Mesenchymal stem cell (in vitro differentiated cells and primary cell): ENCODE data around the gene ATP8B1.
"Not testable (repeated sequence)": the region's sequence is repeated elsewhere in the genome, so short reads cannot be mapped to it uniquely, and the experiment has no call there.

Experiments
- DNase-seq: peaks from one replicate; pipeline ENCODE4 v3.0.0-alpha.2; 2013
- H2AFZ ChIP-seq: one replicate; pipeline ENCODE4 v1.6.1; 2013; ENCODE audit warnings: low read depth, mild to moderate bottlenecking, control low read depth, inconsistent platforms, low read length, moderate library complexity
- H2AK5ac ChIP-seq: 2 replicates; pipeline ENCODE4 v1.6.1; 2013; ENCODE audit warnings: low read length, moderate library complexity, mild to moderate bottlenecking, inconsistent platforms; ENCODE audit not compliant: severe bottlenecking
- H2BK120ac ChIP-seq: one replicate; pipeline ENCODE4 v1.6.1; 2013; ENCODE audit warnings: low read depth, mild to moderate bottlenecking, inconsistent platforms, low read length, moderate library complexity
- H2BK12ac ChIP-seq, 2 experiments: one replicate each; pipeline ENCODE4 v1.6.1; 2013; ENCODE audit warnings: inconsistent platforms in 2 of 2, low read length in 2 of 2, mild to moderate bottlenecking in 2 of 2, moderate library complexity in 2 of 2, control low read depth in 1 of 2
- H2BK15ac ChIP-seq: one replicate; pipeline ENCODE4 v1.6.1; 2013; ENCODE audit warnings: mild to moderate bottlenecking, low read depth, inconsistent platforms; ENCODE audit not compliant: poor library complexity, severe bottlenecking
- H2BK5ac ChIP-seq: 2 replicates; pipeline ENCODE4 v1.6.1; 2013; ENCODE audit warnings: low read depth, mild to moderate bottlenecking, low read length, control low read depth, inconsistent platforms; ENCODE audit not compliant: poor library complexity, severe bottlenecking
- H3K14ac ChIP-seq, 2 experiments: one replicate each; pipeline ENCODE4 v1.6.1; 2013; ENCODE audit warnings: inconsistent platforms in 2 of 2, low read length in 2 of 2, control low read depth in 1 of 2, mild to moderate bottlenecking in 1 of 2, moderate library complexity in 1 of 2
- H3K18ac ChIP-seq, 2 experiments: one replicate each; pipeline ENCODE4 v1.6.1; 2013; ENCODE audit warnings: inconsistent platforms in 2 of 2, low read length in 2 of 2, control low read depth in 1 of 2, low read depth in 1 of 2, mild to moderate bottlenecking in 1 of 2
- H3K23ac ChIP-seq, 2 experiments: one replicate each; pipeline ENCODE4 v1.6.1; 2013; ENCODE audit warnings: inconsistent platforms in 2 of 2, low read length in 2 of 2, mild to moderate bottlenecking in 2 of 2, moderate library complexity in 2 of 2, control low read depth in 1 of 2
- H3K27ac ChIP-seq: 2 replicates; pipeline ENCODE4 v1.5.1; 2013; ENCODE audit warnings: mild to moderate bottlenecking, moderate library complexity, low read length, control low read depth, inconsistent platforms; ENCODE audit not compliant: poor library complexity, severe bottlenecking
- H3K27me3 ChIP-seq, 2 experiments: 2 replicates each; pipeline versions ENCODE4 v1.6.1 to v1.7.0; 2013; ENCODE audit warnings: low read length in 2 of 2, mild to moderate bottlenecking in 2 of 2, moderate library complexity in 2 of 2, control low read depth in 1 of 2, inconsistent platforms in 1 of 2; ENCODE audit not compliant: control insufficient read depth in 1 of 2, insufficient read depth in 1 of 2
- H3K36me3 ChIP-seq, 2 experiments: 2 replicates each; pipeline versions ENCODE4 v1.6.1 to v1.7.0; 2013; ENCODE audit warnings: low read length in 2 of 2, control low read depth in 1 of 2, inconsistent platforms in 1 of 2, low read depth in 1 of 2, mild to moderate bottlenecking in 1 of 2; ENCODE audit not compliant: insufficient read depth in 2 of 2, control insufficient read depth in 1 of 2
- H3K4ac ChIP-seq, 2 experiments: one replicate each; pipeline ENCODE4 v1.6.1; 2013; ENCODE audit warnings: inconsistent platforms in 2 of 2, low read length in 2 of 2, mild to moderate bottlenecking in 2 of 2, moderate library complexity in 2 of 2, control low read depth in 1 of 2, low read depth in 1 of 2
- H3K4me1 ChIP-seq: 2 replicates; pipeline ENCODE4 v1.6.1; 2013; ENCODE audit warnings: low read depth, low read length, control low read depth; ENCODE audit not compliant: control insufficient read depth, insufficient read depth
- H3K4me2 ChIP-seq: 2 replicates; pipeline ENCODE4 v1.6.1; 2013; ENCODE audit warnings: low read length, mild to moderate bottlenecking, inconsistent platforms; ENCODE audit not compliant: poor library complexity, severe bottlenecking
- H3K4me3 ChIP-seq, 2 experiments: 2 replicates each; pipeline versions ENCODE4 v1.5.1 to v1.7.0; 2013; ENCODE audit warnings: low read length in 2 of 2, mild to moderate bottlenecking in 2 of 2, control low read depth in 1 of 2, low read depth in 1 of 2; ENCODE audit not compliant: insufficient read depth in 1 of 2
- H3K79me1 ChIP-seq: replicated peaks from 2 replicates; pipeline ENCODE4 v1.6.1; 2013; ENCODE audit warnings: mild to moderate bottlenecking, control low read depth, low read length, inconsistent platforms; ENCODE audit not compliant: poor library complexity, severe bottlenecking
- H3K9ac ChIP-seq: 2 replicates; pipeline ENCODE4 v1.7.0; 2013; ENCODE audit warnings: mild to moderate bottlenecking, low read length, moderate library complexity
- H3K9me3 ChIP-seq: 2 replicates; pipeline ENCODE4 v1.7.0; 2013; ENCODE audit warnings: mild to moderate bottlenecking, low read length; ENCODE audit not compliant: control insufficient read depth
- H4K8ac ChIP-seq: one replicate; pipeline ENCODE4 v1.6.1; 2013; ENCODE audit warnings: inconsistent platforms, mild to moderate bottlenecking, low read length, moderate library complexity
- H4K91ac ChIP-seq: one replicate; pipeline ENCODE4 v1.6.1; 2013; ENCODE audit warnings: mild to moderate bottlenecking, low read length, inconsistent platforms
- WGBS: methylation state at CpG from one replicate; pipeline ENCODE4 v1.1.7; 2013; ENCODE audit warnings: mixed read lengths; 5-methylcytosine and 5-hydroxymethylcytosine counted together

The ATP8B1 gene

GRCh38 chr18:57735042-57735441, 68.1 kb downstream of the ATP8B1 start:
- not testable (repeated sequence) for DNase-seq, H3K27me3 ChIP-seq, H4K8ac ChIP-seq, H3K4me2 ChIP-seq, H2BK15ac ChIP-seq, H3K9me3 ChIP-seq, H3K18ac ChIP-seq, H2BK5ac ChIP-seq, H3K27ac ChIP-seq, H2AK5ac ChIP-seq, H3K23ac ChIP-seq, H3K4me1 ChIP-seq, H4K91ac ChIP-seq, H3K14ac ChIP-seq, H2AFZ ChIP-seq, H3K9ac ChIP-seq, H2BK120ac ChIP-seq, H2BK12ac ChIP-seq, H3K4ac ChIP-seq, H3K4me3 ChIP-seq
- WGBS = 98% methylated on average over 18 of the region's 18 CpGs
- H3K79me1 ChIP-seq = peaks cover 20% of the 10 kb centered on the region
- H3K36me3 ChIP-seq = peaks cover 3 to 19% of the 10 kb centered on the region in 2 experiments

GRCh38 chr18:57733861-57734260, 69.3 kb downstream of the ATP8B1 start:
- H2AFZ ChIP-seq = no peak overlapping the region
- H2BK12ac ChIP-seq = no peak overlapping the region
- 97% methylated on average over 3 of the region's 3 CpGs for WGBS
- H4K91ac ChIP-seq = no peak overlapping the region
- H3K4me3 ChIP-seq = no peak overlapping the region
- H3K9ac ChIP-seq = no peak overlapping the region
- no peak overlapping the region for H2BK120ac ChIP-seq
- H3K23ac ChIP-seq = no peak overlapping the region
- H3K27me3 ChIP-seq = no peaks in the 10 kb centered on the region
- no peak overlapping the region for H3K4ac ChIP-seq
- no peak overlapping the region for H3K27ac ChIP-seq
- H3K14ac ChIP-seq = no peak overlapping the region
- no peak overlapping the region for H2AK5ac ChIP-seq
- no peaks in the 10 kb centered on the region for H3K9me3 ChIP-seq
- peaks cover 3 to 14% of the 10 kb centered on the region in 2 experiments for H3K36me3 ChIP-seq
- no peak overlapping the region for H3K4me2 ChIP-seq
- H3K4me1 ChIP-seq = peaks cover 4% of the 10 kb centered on the region
- DNase-seq = no peak
- H2BK15ac ChIP-seq = no peak overlapping the region
- H4K8ac ChIP-seq = no peak overlapping the region
- no peak overlapping the region for H2BK5ac ChIP-seq
- peaks cover 15% of the 10 kb centered on the region for H3K79me1 ChIP-seq
- no peak overlapping the region for H3K18ac ChIP-seq

- Histone ChIP-seq H3K9me3 (no peaks in the 10 kb centered on the region), H2BK12ac (no peak overlapping the region), H3K79me1 (peaks cover 24% of the 10 kb centered on the region), H3K4ac (no peak overlapping the region), H3K27me3 (no peaks in the 10 kb centered on the region), H3K4me3 (no peak overlapping the region), H3K23ac (no peak overlapping the region), H3K4me1 (peaks cover 5% of the 10 kb centered on the region), H4K91ac (no peak overlapping the region), H3K36me3 (peaks cover 5 to 36% of the 10 kb centered on the region in 2 experiments), H3K14ac (no peak overlapping the region), H3K9ac (no peak overlapping the region), H3K18ac (no peak overlapping the region), H2AFZ (no peak overlapping the region), H2AK5ac (no peak overlapping the region), H2BK120ac (no peak overlapping the region), H2BK15ac (no peak overlapping the region), H3K4me2 (no peak overlapping the region), H4K8ac (no peak overlapping the region), H3K27ac (no peak overlapping the region), H2BK5ac (no peak overlapping the region)
- DNase-seq = no peak
- WGBS = 86% methylated on average over 5 of the region's 5 CpGs
These were observed 73.0 kb downstream of the ATP8B1 start for GRCh38 chr18:57730146-57730545.

GRCh38 chr18:57728941-57729511, 74.1 kb downstream of the ATP8B1 start:
- Histone ChIP-seq H3K14ac (no peak overlapping the region), H3K4me1 (peaks cover 5% of the 10 kb centered on the region), H3K4me2 (no peak overlapping the region), H2BK5ac (no peak overlapping the region), H2BK15ac (no peak overlapping the region), H3K27me3 (no peaks in the 10 kb centered on the region), H3K79me1 (peaks cover 19% of the 10 kb centered on the region), H3K9me3 (no peaks in the 10 kb centered on the region), H2AFZ (no peak overlapping the region), H3K9ac (no peak overlapping the region), H4K8ac (peak overlapping the region; percentile 50), H3K27ac (peak overlapping the region; percentile 45), H2BK12ac (no peak overlapping the region), H3K4me3 (no peak overlapping the region), H2AK5ac (no peak overlapping the region), H3K18ac (no peak overlapping the region), H4K91ac (no peak overlapping the region), H3K4ac (no peak overlapping the region), H2BK120ac (peak overlapping the region; percentile 61), H3K23ac (no peak overlapping the region), H3K36me3 (peaks cover 3 to 36% of the 10 kb centered on the region in 2 experiments)
- DNase-seq = no peak
- WGBS = 53% methylated on average over 9 of the region's 11 CpGs
